ENCODE measurements around the gene ITFG2.

The ITFG2 gene

GRCh38 chr12:2844786-2845185, 32.3 kb downstream of the ITFG2 start:
- DNase-seq, result no peak
- intact Hi-C loops (cut with DNase I; ENCODE audit: low total_unique reads), result loop anchor here (5.0 kb wide), 1 partner anchor 48 kb away; the partner anchor contains the start of gene TULP3

GRCh38 chr12:2845280-2845679, 32.8 kb downstream of the ITFG2 start:
- intact Hi-C loops (cut with DNase I; ENCODE audit: low total_unique reads), result loop anchor here (5.0 kb wide), 1 partner anchor 47 kb away; the partner anchor contains the start of gene TULP3
- Histone ChIP-seq H3K4me1 (peaks cover 0 to 67% (median 26%) of the 10 kb centered on the region in 4 donors), H3K9me3 (no peaks in the 10 kb centered on the region), H3K27ac (peak overlapping the region; percentile 69 to 78), H3K4me3 (no peak overlapping the region), H3K36me3 (peaks cover 0 to 5% (median 0%) of the 10 kb centered on the region in 3 donors), H3K27me3 (no peaks in the 10 kb centered on the region)
- DNase-seq, result peak in 1 of 2 donors; percentile 89
- TF ChIP-seq, protein P1, sequence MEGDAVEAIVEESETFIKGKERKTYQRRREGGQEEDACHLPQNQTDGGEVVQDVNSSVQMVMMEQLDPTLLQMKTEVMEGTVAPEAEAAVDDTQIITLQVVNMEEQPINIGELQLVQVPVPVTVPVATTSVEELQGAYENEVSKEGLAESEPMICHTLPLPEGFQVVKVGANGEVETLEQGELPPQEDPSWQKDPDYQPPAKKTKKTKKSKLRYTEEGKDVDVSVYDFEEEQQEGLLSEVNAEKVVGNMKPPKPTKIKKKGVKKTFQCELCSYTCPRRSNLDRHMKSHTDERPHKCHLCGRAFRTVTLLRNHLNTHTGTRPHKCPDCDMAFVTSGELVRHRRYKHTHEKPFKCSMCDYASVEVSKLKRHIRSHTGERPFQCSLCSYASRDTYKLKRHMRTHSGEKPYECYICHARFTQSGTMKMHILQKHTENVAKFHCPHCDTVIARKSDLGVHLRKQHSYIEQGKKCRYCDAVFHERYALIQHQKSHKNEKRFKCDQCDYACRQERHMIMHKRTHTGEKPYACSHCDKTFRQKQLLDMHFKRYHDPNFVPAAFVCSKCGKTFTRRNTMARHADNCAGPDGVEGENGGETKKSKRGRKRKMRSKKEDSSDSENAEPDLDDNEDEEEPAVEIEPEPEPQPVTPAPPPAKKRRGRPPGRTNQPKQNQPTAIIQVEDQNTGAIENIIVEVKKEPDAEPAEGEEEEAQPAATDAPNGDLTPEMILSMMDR (IDR thresholded peaks at IDR 0.05), result no peak

More at GRCh38 chr12:2844786-2845185, 32.3 kb downstream of the ITFG2 start:
- Histone ChIP-seq H3K27me3 (no peaks in the 10 kb centered on the region), H3K36me3 (peaks cover 0 to 5% (median 0%) of the 10 kb centered on the region in 3 donors), H3K4me1 (peaks cover 0 to 63% (median 26%) of the 10 kb centered on the region in 4 donors), H3K27ac (peak overlapping the region; percentile 69 to 78), H3K4me3 (no peak overlapping the region), H3K9me3 (no peaks in the 10 kb centered on the region)
- TF ChIP-seq, protein P1 (IDR thresholded peaks at IDR 0.05), result no peak

DNA sequence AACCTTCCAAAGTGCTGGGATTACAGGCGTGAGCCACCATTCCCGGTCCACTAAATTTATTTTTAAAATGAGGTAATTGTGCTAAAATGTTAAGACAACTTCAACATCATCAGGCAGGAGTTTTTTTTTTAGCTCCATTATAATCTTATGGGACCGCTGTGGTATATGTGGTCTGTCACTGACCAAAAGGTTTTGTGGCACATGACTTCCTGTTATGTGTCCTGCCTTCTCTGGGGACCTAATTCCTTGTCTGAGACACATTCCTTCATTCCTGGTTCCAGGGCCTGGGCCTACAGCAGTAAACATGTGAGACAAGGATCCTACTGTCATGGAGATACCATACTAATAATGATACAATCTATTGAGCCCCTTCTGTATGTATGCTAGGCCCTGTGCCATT, 39.5 kb downstream of the ITFG2 start:
- Histone ChIP-seq H3K27me3 (no peaks in the 10 kb centered on the region), H3K36me3 (peaks cover 0 to 16% (median 0%) of the 10 kb centered on the region in 3 donors), H3K27ac (no peak overlapping the region), H3K4me3 (no peak overlapping the region), H3K4me1 (peaks cover 0 to 30% (median 2%) of the 10 kb centered on the region in 4 donors), H3K9me3 (no peaks in the 10 kb centered on the region)
- no peak for DNase-seq
- intact Hi-C loops (cut with DNase I; ENCODE audit: low total_unique reads), result loop anchor here (10.0 kb wide), 1 partner anchor 183 kb away; no protein-coding TSS in a partner anchor
- TF ChIP-seq, protein P1 (IDR thresholded peaks at IDR 0.05), result no peak

DNA sequence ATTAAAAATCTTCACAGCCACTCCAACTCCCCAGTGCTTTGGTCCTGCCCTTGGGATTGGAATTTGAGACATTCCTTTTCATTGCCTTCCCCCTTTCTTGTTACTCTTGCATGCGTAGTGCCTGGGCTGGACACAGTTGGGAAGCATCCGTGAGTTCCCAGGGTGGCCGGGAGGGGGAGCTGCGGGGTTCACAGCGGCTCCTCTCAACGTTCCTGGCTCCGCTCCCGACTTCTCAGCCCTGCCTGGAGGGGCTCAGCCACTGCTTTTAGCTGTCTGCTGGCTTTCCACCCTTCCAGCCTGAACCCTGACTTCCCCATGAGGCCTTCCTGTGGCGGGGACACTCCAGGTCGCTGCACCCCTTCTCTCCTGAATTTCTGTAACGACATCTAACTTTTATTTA, 41.2 kb downstream of the ITFG2 start:
- H3K36me3 ChIP-seq, result peaks cover 0 to 19% (median 0%) of the 10 kb centered on the region in 3 donors
- no peak overlapping the region for H3K4me3 ChIP-seq
- no peaks in the 10 kb centered on the region for H3K27me3 ChIP-seq
- no peak overlapping the region for H3K27ac ChIP-seq
- H3K9me3 ChIP-seq, result no peaks in the 10 kb centered on the region
- intact Hi-C loops (cut with DNase I; ENCODE audit: low total_unique reads), result loop anchor here (10.0 kb wide), 1 partner anchor 181 kb away; no protein-coding TSS in a partner anchor
- DNase-seq, result peak; percentile 76 to 88
- TF ChIP-seq, protein P1 (IDR thresholded peaks at IDR 0.05), result peak; percentile 86 to 87
- peaks cover 0 to 30% (median 2%) of the 10 kb centered on the region in 4 donors for H3K4me1 ChIP-seq

DNA sequence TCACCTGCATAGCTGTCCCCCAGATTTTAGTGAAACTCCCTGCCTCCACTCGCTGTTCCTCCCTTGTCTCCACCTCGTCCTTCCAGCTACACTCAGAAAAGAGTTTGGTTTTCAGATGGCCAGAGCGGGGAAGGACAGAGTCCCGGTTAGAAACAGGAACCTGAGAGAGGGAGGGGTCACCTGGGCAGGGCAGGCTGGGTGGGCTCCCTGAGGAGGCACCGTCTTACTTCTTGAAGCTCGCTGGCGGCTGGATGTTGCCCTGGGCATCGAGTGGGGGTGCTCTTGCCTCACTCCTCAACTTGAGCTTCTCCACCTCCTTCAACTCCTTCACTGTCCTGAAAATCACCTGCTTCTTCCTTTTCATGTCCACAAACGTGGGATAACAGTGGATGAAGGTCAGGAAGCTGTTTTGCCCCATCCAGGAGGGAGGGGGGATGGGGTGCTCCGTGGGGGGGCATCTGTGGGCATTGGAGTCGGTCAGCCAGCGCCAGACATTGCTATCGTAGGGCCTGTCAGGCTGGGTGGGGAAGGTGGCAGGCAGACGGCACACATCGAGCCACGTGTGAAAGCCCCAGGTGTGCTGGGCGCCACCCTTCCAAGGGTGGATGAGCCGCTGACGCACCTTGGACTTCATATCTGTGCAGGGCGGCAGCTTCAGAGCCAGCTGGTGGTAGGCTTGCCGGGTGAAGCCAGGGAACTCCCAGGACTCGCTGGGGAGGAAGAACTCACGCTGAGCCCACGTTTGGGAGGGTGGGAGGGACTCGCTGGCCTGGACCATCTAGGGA, 42.4 kb downstream of the ITFG2 start:
- intact Hi-C loops (cut with DNase I; ENCODE audit: low total_unique reads), result loop anchor here (10.0 kb wide), 1 partner anchor 180 kb away; no protein-coding TSS in a partner anchor
- no peak overlapping the region for H3K4me3 ChIP-seq
- no peak for DNase-seq
- peaks cover 0 to 24% (median 2%) of the 10 kb centered on the region in 4 donors for H3K4me1 ChIP-seq
- no peak overlapping the region for H3K27ac ChIP-seq
- TF ChIP-seq, protein P1 (IDR thresholded peaks at IDR 0.05), result no peak
- peaks cover 0 to 19% (median 0%) of the 10 kb centered on the region in 3 donors for H3K36me3 ChIP-seq
- no peaks in the 10 kb centered on the region for H3K9me3 ChIP-seq
- no peaks in the 10 kb centered on the region for H3K27me3 ChIP-seq
